Measurements from ENCODE around the gene CFAP97D1. TPM values are rescaled to one million over a fixed set of nuclear protein-coding genes. Genes with fewer than 3 reads are reported as not detected.

CFAP97D1 gene
- total RNA-seq, 2 experiments from 2014 or later, result 0.07 TPM; not detected in 1

DNA sequence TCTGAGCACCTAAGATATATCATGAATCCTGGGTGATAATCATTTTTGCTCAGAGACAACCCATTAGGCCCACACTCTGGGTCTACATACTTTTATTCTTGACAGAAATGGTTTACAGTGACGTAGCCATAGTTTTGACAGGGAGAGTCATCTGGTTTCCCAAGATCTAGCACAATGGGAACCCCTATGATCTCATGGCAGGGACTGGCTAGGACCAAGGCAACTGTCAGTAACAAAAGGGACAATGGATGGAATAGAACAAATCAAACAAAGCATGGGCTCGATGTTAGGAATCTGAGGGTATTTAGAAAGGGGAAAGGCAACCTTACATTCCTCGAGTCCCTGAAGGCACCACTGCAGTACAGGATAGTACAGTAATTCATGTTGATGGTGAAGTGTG is 20.5 kb downstream of the CFAP97D1 start:
- Mint-ChIP-seq H3K27ac (no peak overlapping the region), H3K36me3 (ENCODE audit: low read depth) (peaks cover 1% of the 10 kb centered on the region), H3K4me3 (no peak overlapping the region), H3K27me3 (peaks cover 25% of the 10 kb centered on the region), H3K4me1 (ENCODE audit: low read depth) (peaks cover 2% of the 10 kb centered on the region), H3K9me3 (no peaks in the 10 kb centered on the region)
- no peak for TF ChIP-seq CTCF (IDR thresholded peaks at IDR 0.05)
- DNase-seq (no peak), ATAC-seq (no peak)
- intact Hi-C loops (cut with micrococcal nuclease), result no loop called here
- ChIA-PET POLR2A (no interaction called here), CTCF (interaction anchor here (2.6 kb wide), 1 partner anchor 34 kb away, joined by 13 read pairs; no protein-coding TSS in a partner anchor)

- H3K36me3 Mint-ChIP-seq (ENCODE audit: low read depth), result peaks cover 1% of the 10 kb centered on the region
- DNase-seq (no peak), ATAC-seq (no peak)
- TF ChIP-seq CTCF (IDR thresholded peaks at IDR 0.05), result no peak
- intact Hi-C loops (cut with micrococcal nuclease), result no loop called here
- H3K4me1 Mint-ChIP-seq (ENCODE audit: low read depth), result peaks cover 2% of the 10 kb centered on the region
- no peak overlapping the region for H3K27ac Mint-ChIP-seq
- POLR2A ChIA-PET, result no interaction called here
- CTCF ChIA-PET, result interaction anchor here (2.6 kb wide), 1 partner anchor 35 kb away, joined by 13 read pairs; no protein-coding TSS in a partner anchor
- H3K4me3 Mint-ChIP-seq, result no peak overlapping the region
- peaks cover 25% of the 10 kb centered on the region for H3K27me3 Mint-ChIP-seq
- H3K9me3 Mint-ChIP-seq, result no peaks in the 10 kb centered on the region
Measured at GRCh38 chr17:43801844-43802243, 21.6 kb downstream of the CFAP97D1 start.

- intact Hi-C loops (cut with micrococcal nuclease), result no loop called here
- Mint-ChIP-seq H3K9me3 (no peaks in the 10 kb centered on the region), H3K36me3 (ENCODE audit: low read depth) (peaks cover 1% of the 10 kb centered on the region), H3K27ac (no peak overlapping the region), H3K27me3 (peaks cover 26% of the 10 kb centered on the region), H3K4me1 (ENCODE audit: low read depth) (peaks cover 2% of the 10 kb centered on the region), H3K4me3 (no peak overlapping the region)
- ChIA-PET POLR2A (no interaction called here), CTCF (interaction anchor here (1.0 to 1.4 kb wide), 2 partner anchors 14 to 74 kb away, joined by 3 to 4 read pairs; no protein-coding TSS in a partner anchor)
- TF ChIP-seq CTCF (IDR thresholded peaks at IDR 0.05), result no peak
- DNase-seq (no peak), ATAC-seq (no peak)
Measured at GRCh38 chr17:43803758-43804157, 23.5 kb downstream of the CFAP97D1 start.

DNA sequence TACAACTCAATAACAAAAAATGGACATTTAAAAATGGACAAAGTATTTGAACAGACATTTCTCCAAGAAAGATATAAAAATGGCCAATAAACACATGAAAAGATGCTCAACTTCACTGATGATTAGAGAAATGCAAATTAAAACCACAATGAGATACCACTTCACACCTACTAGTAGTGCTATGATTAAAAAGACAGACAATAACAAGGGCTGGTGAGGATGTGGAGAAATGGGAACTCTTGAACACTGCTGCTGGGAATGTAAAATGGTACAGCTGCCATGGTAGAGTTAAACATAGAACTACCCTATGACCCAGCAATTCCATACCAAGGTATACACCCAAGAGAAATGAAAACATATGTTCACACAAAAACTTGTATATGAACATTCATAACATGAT is 24.9 kb downstream of the CFAP97D1 start:
- peaks cover 23% of the 10 kb centered on the region for H3K27me3 Mint-ChIP-seq
- ATAC-seq (no peak), DNase-seq (no peak)
- H3K4me1 Mint-ChIP-seq (ENCODE audit: low read depth), result peaks cover 2% of the 10 kb centered on the region
- H3K36me3 Mint-ChIP-seq (ENCODE audit: low read depth), result peaks cover 1% of the 10 kb centered on the region
- CTCF ChIA-PET, result interaction anchor here (1.1 to 1.5 kb wide), 2 partner anchors 39 to 229 kb away, joined by 3 to 5 read pairs; no protein-coding TSS in a partner anchor
- H3K4me3 Mint-ChIP-seq, result no peak overlapping the region
- no peak overlapping the region for H3K27ac Mint-ChIP-seq
- H3K9me3 Mint-ChIP-seq, result no peaks in the 10 kb centered on the region
- intact Hi-C loops (cut with micrococcal nuclease), result no loop called here
- TF ChIP-seq CTCF (IDR thresholded peaks at IDR 0.05), result no peak
- POLR2A ChIA-PET, result interaction anchor here (0.7 kb wide), 1 partner anchor 191 kb away, joined by 3 read pairs; no protein-coding TSS in a partner anchor

DNA sequence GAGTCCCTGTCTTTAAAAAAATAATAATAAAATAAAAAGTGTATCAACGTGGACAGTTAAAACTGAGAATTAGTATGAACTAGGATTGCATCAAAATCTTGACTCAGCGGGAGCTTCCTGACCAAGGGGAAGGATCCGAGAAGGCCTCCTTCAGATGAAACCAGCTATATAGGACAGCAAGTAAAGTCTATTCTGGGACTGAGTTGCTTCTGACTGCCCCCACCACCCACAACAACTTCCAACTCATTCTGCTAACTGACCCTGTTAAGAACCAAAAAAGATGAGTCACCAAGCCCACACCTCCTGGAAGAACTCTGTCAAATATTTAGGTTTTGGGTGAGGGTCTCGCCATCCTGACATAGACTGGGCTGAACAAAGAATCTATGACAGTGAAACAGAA is 27.8 kb downstream of the CFAP97D1 start:
- no peak overlapping the region for H3K27ac Mint-ChIP-seq
- ATAC-seq (no peak), DNase-seq (no peak)
- POLR2A ChIA-PET, result no interaction called here
- no peak for TF ChIP-seq CTCF (IDR thresholded peaks at IDR 0.05)
- H3K4me3 Mint-ChIP-seq, result no peak overlapping the region
- peaks cover 1% of the 10 kb centered on the region for H3K36me3 Mint-ChIP-seq (ENCODE audit: low read depth)
- CTCF ChIA-PET, result interaction anchor here (0.7 to 1.4 kb wide), 2 partner anchors 42 to 72 kb away, joined by 3 to 4 read pairs; no protein-coding TSS in a partner anchor
- no peaks in the 10 kb centered on the region for H3K9me3 Mint-ChIP-seq
- peaks cover 17% of the 10 kb centered on the region for H3K27me3 Mint-ChIP-seq
- H3K4me1 Mint-ChIP-seq (ENCODE audit: low read depth), result peaks cover 2% of the 10 kb centered on the region
- intact Hi-C loops (cut with micrococcal nuclease), result no loop called here

All from activated CD8-positive, alpha-beta T cell treated with anti-CD3 and anti-CD28 coated beads for 36 hours (primary cell).